Type B pancreatic cell (in vitro differentiated cells): ENCODE measurements around the gene GPSM3. TPM values are rescaled to one million over a fixed set of nuclear protein-coding genes. Genes with fewer than 3 reads are reported as not detected.

Experiments used
- DNase-seq: peaks from one replicate; pipeline ENCODE4 v3.0.0; 2021; ENCODE audit warnings: mixed read lengths; ENCODE audit not compliant: unreplicated experiment; ENCODE audit errors: extremely low spot score
- H3K27ac Mint-ChIP-seq: 2 replicates; pipeline ENCODE4 v1.8.0; 2021; ENCODE audit warnings: mild to moderate bottlenecking, mixed read lengths
- H3K27me3 Mint-ChIP-seq: 2 replicates; pipeline ENCODE4 v1.8.0; 2021; ENCODE audit warnings: mixed read lengths
- H3K36me3 Mint-ChIP-seq: 2 replicates; pipeline ENCODE4 v1.8.0; 2021; ENCODE audit warnings: mixed read lengths
- H3K4me1 Mint-ChIP-seq: one replicate; pipeline ENCODE4 v1.8.0; 2021; ENCODE audit warnings: mixed read lengths; ENCODE audit not compliant: unreplicated experiment
- H3K4me3 Mint-ChIP-seq: 2 replicates; pipeline ENCODE4 v1.8.0; 2021; ENCODE audit warnings: mild to moderate bottlenecking, mixed read lengths
- H3K9me3 Mint-ChIP-seq: 2 replicates; pipeline ENCODE4 v1.8.0; 2021; ENCODE audit warnings: mixed read lengths
- long read RNA-seq: library from polyadenylated mRNA; unstranded; transcript quantifications from one replicate; pipeline ENCODE4 v2.0.0, GENCODE V29; 2020
- total RNA-seq: library from RNA; stranded (reverse); gene quantifications from 2 replicates; pipeline ENCODE4 v1.2.1, GENCODE V29; 2021; ENCODE audit warnings: low replicate concordance
- TF ChIP-seq, protein P1 (sequence below): fragments of 200-600 bp; sonication (generic); conservative IDR thresholded peaks from 2 replicates; pipeline ENCODE4 v1.5.0; 2021; ENCODE audit warnings: antibody characterized with exemption, mild to moderate bottlenecking

GPSM3 gene, protein sequence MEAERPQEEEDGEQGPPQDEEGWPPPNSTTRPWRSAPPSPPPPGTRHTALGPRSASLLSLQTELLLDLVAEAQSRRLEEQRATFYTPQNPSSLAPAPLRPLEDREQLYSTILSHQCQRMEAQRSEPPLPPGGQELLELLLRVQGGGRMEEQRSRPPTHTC
- total RNA-seq, result 0.48 and 3.3 TPM in 2 replicates
- long read RNA-seq, result 0 reads

DNA sequence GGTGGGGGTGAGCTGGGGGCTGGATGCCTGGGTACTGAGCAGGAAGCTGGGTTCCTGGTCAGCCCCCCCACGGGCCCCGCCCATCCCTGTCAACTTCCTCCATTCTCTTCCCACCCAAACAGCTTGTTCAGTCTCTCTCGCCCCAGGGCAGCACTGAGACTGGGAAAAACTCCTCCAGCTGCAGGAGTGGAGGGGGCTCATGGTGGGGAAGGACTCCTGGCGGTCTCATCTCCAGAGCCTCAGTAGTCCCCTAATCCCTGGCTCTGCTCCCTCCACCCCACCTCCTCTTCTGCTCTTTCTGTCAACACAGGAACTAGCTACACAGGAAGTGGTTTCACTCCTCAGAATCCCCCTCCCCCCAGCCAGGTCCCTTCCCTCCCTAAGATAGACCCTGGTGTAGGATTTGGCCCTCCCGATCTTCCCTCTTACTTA, at the start of gene GPSM3:
Gene GPSM3, minus strand, starts transcription at position 36 of the 432 bp plus-strand sequence. CDS start 130 bp downstream, outside the sequence.
- no peak for DNase-seq
- Mint-ChIP-seq H3K36me3 (peaks cover 1% of the 10 kb centered on the region), H3K27ac (peak within 1 kb of the TSS; percentile 80), H3K27me3 (no peaks in the 10 kb centered on the region), H3K9me3 (no peaks in the 10 kb centered on the region), H3K4me3 (no peak within 1 kb of the TSS), H3K4me1 (peaks cover 46% of the 10 kb centered on the region)
- TF ChIP-seq, protein P1, sequence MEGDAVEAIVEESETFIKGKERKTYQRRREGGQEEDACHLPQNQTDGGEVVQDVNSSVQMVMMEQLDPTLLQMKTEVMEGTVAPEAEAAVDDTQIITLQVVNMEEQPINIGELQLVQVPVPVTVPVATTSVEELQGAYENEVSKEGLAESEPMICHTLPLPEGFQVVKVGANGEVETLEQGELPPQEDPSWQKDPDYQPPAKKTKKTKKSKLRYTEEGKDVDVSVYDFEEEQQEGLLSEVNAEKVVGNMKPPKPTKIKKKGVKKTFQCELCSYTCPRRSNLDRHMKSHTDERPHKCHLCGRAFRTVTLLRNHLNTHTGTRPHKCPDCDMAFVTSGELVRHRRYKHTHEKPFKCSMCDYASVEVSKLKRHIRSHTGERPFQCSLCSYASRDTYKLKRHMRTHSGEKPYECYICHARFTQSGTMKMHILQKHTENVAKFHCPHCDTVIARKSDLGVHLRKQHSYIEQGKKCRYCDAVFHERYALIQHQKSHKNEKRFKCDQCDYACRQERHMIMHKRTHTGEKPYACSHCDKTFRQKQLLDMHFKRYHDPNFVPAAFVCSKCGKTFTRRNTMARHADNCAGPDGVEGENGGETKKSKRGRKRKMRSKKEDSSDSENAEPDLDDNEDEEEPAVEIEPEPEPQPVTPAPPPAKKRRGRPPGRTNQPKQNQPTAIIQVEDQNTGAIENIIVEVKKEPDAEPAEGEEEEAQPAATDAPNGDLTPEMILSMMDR, result no peak

DNA sequence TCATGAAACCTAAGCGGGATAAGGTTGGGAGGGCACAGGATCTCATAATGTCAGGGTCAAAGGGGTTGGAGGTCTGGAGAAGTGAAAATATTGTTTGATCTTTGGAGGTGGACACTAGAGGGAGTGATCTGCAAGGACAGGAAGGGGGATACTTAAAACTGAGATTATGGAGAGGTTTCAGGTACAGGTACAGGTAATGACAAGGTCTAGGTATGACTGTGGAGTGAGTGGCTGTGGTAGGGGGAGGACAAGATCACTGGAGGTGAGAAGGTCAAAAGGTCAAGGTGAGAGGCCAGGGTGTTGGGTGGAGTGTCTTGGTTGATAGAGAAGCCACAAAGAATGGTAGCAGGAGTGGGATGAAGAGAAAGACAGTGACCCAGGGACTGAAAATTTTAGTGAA, 48.2 kb upstream of the GPSM3 start:
- TF ChIP-seq, protein P1, result no peak
- Mint-ChIP-seq H3K36me3 (no peaks in the 10 kb centered on the region), H3K4me3 (no peak overlapping the region), H3K9me3 (no peaks in the 10 kb centered on the region), H3K27me3 (peaks cover 14% of the 10 kb centered on the region), H3K4me1 (peaks cover 8% of the 10 kb centered on the region), H3K27ac (no peak overlapping the region)
- DNase-seq, result no peak

DNA sequence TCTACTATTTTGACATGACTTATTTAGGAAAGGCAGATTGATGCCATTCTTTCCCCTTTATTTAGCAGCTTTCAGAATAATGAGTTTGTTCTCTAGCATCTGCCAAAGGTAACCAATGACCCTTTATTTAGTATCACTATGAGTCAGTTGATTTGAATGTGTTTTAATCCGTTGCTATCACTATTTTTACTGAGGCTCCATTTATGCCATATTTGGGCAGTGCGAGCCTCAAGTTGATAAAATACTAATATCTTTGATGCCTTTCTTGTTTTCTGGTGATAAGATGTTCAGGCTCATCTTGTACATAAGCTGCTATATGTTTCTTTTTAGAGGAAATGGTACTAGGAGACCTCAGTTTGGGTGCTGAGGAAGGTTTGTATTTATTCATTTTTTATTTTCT, 47.0 kb upstream of the GPSM3 start:
- no peak overlapping the region for H3K27ac Mint-ChIP-seq
- H3K27me3 Mint-ChIP-seq, result peaks cover 13% of the 10 kb centered on the region
- DNase-seq, result no peak
- TF ChIP-seq, protein P1, result no peak
- no peaks in the 10 kb centered on the region for H3K4me1 Mint-ChIP-seq
- H3K9me3 Mint-ChIP-seq, result no peaks in the 10 kb centered on the region
- H3K36me3 Mint-ChIP-seq, result no peaks in the 10 kb centered on the region
- no peak overlapping the region for H3K4me3 Mint-ChIP-seq

DNA sequence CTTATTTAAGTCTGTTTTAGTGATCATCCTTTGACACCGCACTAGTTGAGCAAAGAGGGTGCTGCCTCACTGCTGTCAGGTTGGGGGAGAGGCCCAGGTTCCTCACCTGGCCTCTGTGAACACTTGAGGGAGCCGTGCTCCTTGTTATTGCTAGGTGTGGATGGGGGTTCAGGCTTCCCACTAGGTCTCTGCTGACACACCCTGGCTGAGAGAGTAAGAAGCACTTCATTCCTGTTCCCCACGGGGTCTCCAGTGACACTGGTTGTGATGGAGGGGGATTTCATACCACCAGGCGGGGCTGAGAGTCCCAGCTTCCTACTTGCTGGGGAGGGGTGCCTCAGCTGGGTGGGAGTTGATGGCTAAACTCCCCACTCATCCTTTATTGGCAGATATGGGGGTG, 42.5 kb upstream of the GPSM3 start:
- Mint-ChIP-seq H3K36me3 (no peaks in the 10 kb centered on the region), H3K4me1 (no peaks in the 10 kb centered on the region), H3K9me3 (no peaks in the 10 kb centered on the region), H3K27me3 (peaks cover 3% of the 10 kb centered on the region), H3K27ac (no peak overlapping the region), H3K4me3 (no peak overlapping the region)
- no peak for DNase-seq
- TF ChIP-seq, protein P1, result no peak

DNA sequence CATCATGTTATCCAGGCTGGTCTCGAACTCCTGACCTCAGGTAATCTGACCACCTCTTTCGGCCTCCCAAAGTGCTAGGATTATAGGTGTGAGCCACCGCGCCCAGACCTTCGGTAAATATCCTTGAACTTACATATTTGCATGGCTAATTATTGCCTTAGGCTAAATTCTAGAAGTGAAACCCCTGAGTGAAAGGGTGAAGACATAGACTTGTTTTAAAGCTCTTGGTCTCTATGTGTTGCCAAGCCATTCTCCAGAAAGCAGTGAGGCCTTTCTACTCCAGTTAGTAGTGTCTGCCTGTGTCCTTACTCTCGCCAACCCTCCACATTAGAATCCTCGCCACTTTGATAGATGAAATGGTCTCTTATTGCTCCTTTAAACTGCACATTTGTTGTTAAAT, 34.0 kb upstream of the GPSM3 start:
- DNase-seq, result no peak
- H3K9me3 Mint-ChIP-seq, result peaks cover 4% of the 10 kb centered on the region
- no peak overlapping the region for H3K27ac Mint-ChIP-seq
- no peaks in the 10 kb centered on the region for H3K4me1 Mint-ChIP-seq
- H3K4me3 Mint-ChIP-seq, result no peak overlapping the region
- H3K36me3 Mint-ChIP-seq, result no peaks in the 10 kb centered on the region
- TF ChIP-seq, protein P1, result no peak
- peaks cover 7% of the 10 kb centered on the region for H3K27me3 Mint-ChIP-seq

DNA sequence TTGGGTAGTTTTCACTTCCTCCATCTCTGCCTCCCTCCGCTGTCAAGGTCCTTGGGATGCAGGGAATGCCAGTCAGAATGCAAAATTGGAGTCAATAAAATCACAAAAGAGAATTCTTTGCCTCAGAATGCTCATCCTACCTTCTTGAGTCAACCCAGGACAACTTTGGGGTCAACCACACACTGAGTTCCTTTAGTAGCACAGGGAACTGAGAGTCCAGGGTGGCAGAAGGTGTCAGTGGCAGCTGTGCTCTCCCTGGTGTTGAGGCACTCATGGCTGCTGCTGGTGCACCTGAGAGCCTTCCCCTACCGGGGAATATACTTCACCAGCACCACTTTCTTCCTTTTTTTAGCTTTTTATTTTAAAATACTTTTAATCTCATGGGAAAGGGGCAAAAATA, 32.3 kb upstream of the GPSM3 start:
- no peaks in the 10 kb centered on the region for H3K36me3 Mint-ChIP-seq
- peaks cover 4% of the 10 kb centered on the region for H3K9me3 Mint-ChIP-seq
- TF ChIP-seq, protein P1, result no peak
- no peak overlapping the region for H3K27ac Mint-ChIP-seq
- H3K4me1 Mint-ChIP-seq, result no peaks in the 10 kb centered on the region
- no peak overlapping the region for H3K4me3 Mint-ChIP-seq
- no peak for DNase-seq
- peaks cover 9% of the 10 kb centered on the region for H3K27me3 Mint-ChIP-seq
